ENCODE measurements around the gene USP7. TPM values are rescaled to one million over a fixed set of nuclear protein-coding genes. Genes with fewer than 3 reads are reported as not detected.

The USP7 gene
- polyA plus RNA-seq, 3 donors, result 2.4 to 31.7 (median 4.1) TPM

DNA sequence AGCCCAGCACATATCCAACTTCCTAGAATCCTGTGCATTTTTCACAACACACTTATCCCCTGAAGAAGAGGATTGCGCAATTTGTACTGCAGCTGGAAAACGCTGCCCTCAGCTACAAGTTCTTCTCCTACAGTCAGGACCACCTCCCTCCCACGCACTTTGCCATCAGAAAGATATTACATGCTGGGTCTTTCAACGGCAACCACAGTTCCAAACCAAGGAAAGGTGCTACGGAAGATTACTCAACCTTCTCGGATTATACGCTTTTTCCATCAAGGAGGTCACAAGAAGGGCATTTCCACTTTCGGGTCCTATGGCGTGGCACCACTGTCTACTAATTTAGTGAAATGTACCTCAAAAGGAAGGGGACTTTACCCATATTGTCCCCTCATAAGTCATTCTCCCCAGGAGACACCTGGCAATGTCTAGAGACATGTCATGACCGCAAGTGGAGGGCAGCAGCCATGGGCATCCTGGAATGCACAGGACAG lies 35.2 kb downstream of the USP7 start:
- no peak overlapping the region for H3K4me2 ChIP-seq (replicated peaks; ENCODE audit: extremely low read depth, low read length, poor library complexity, severe bottlenecking)
- H3K27me3 Mint-ChIP-seq (ENCODE audit: low read depth in 3 of 3), result peaks cover 0 to 3% (median 0%) of the 10 kb centered on the region in 3 donors
- no peaks in the 10 kb centered on the region for H3K9me3 ChIP-seq (replicated peaks in 1 of 2; ENCODE audit: control insufficient read depth in 1 of 2, insufficient read depth in 1 of 2, low read length in 2 of 2)
- H3K4me1 Mint-ChIP-seq, result peaks cover 12% of the 10 kb centered on the region
- no peak overlapping the region for H3K9ac ChIP-seq (ENCODE audit: insufficient read depth, low read length, poor library complexity, severe bottlenecking)
- TF ChIP-seq, protein P1, sequence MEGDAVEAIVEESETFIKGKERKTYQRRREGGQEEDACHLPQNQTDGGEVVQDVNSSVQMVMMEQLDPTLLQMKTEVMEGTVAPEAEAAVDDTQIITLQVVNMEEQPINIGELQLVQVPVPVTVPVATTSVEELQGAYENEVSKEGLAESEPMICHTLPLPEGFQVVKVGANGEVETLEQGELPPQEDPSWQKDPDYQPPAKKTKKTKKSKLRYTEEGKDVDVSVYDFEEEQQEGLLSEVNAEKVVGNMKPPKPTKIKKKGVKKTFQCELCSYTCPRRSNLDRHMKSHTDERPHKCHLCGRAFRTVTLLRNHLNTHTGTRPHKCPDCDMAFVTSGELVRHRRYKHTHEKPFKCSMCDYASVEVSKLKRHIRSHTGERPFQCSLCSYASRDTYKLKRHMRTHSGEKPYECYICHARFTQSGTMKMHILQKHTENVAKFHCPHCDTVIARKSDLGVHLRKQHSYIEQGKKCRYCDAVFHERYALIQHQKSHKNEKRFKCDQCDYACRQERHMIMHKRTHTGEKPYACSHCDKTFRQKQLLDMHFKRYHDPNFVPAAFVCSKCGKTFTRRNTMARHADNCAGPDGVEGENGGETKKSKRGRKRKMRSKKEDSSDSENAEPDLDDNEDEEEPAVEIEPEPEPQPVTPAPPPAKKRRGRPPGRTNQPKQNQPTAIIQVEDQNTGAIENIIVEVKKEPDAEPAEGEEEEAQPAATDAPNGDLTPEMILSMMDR (IDR thresholded peaks at IDR 0.05), result no peak
- H3K4me3 ChIP-seq (replicated peaks in 1 of 3; ENCODE audit: low read depth in 2 of 3, low read length in 3 of 3), result no peak overlapping the region
- no peak overlapping the region for H2AFZ ChIP-seq (ENCODE audit: insufficient read depth, low read depth, low read length, poor library complexity, severe bottlenecking)
- no peak overlapping the region for H3K4me3 Mint-ChIP-seq
- H3K27me3 ChIP-seq (ENCODE audit: control insufficient read depth in 2 of 2, insufficient read depth in 2 of 2, low read length in 2 of 2), result no peaks in the 10 kb centered on the region
- no peaks in the 10 kb centered on the region for H3K9me3 Mint-ChIP-seq
- 78% methylated on average over 8 of the region's 10 CpGs for WGBS (ENCODE audit: insufficient coverage)
- peaks cover 100% of the 10 kb centered on the region for H3K79me2 ChIP-seq (ENCODE audit: insufficient read depth, low read length)
- H4K20me1 ChIP-seq (ENCODE audit: insufficient read depth, low read length), result peaks cover 100% of the 10 kb centered on the region
- H3K27ac Mint-ChIP-seq, result peak overlapping the region in 2 of 7 donors; percentile 12 to 44
- H3K27ac ChIP-seq (ENCODE audit: low read depth in 1 of 2, low read length in 2 of 2), result no peak overlapping the region
- intact Hi-C loops (cut with micrococcal nuclease), result no loop called here
- H3K4me1 ChIP-seq (ENCODE audit: control insufficient read depth in 1 of 2, insufficient read depth in 2 of 2, low read length in 2 of 2), result no peaks in the 10 kb centered on the region
- H3K36me3 ChIP-seq (replicated peaks in 1 of 2; ENCODE audit: control insufficient read depth in 1 of 2, insufficient read depth in 2 of 2, low read length in 2 of 2), result peaks cover 30 to 65% of the 10 kb centered on the region in 2 donors
- peaks cover 43 to 59% of the 10 kb centered on the region in 2 donors for H3K36me3 Mint-ChIP-seq
- no peak for DNase-seq

DNA sequence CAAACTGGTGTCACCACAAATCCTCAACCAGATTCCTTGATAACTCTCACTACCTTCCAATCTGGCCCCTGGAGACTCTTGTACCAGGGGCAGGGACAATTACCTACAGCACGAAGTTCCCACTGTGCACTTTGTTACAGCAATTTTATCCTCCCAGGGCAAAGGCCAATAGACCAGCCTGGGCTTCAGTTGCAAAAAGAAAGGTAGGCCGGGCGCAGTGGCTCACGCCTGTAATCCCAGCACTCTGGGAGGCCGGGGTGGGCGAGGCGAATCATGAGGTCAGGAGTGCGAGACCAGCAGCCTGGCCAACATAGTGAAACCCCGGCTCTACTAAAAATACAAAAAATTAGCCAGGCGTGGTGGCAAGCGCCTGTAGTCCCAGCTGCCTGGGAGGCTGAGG lies 36.9 kb downstream of the USP7 start:
- Mint-ChIP-seq H3K4me1 (peaks cover 7% of the 10 kb centered on the region), H3K27me3 (ENCODE audit: low read depth in 3 of 3) (peaks cover 0 to 3% (median 0%) of the 10 kb centered on the region in 3 donors), H3K27ac (peak overlapping the region in 1 of 7 donors; percentile 52), H3K9me3 (no peaks in the 10 kb centered on the region), H3K4me3 (no peak overlapping the region), H3K36me3 (peaks cover 56 to 74% of the 10 kb centered on the region in 2 donors)
- TF ChIP-seq, protein P1 (IDR thresholded peaks at IDR 0.05), result no peak
- WGBS (ENCODE audit: insufficient coverage), result 96% methylated on average over 4 of the region's 11 CpGs
- Histone ChIP-seq H3K27ac (ENCODE audit: low read depth in 1 of 2, low read length in 2 of 2) (no peak overlapping the region), H3K79me2 (ENCODE audit: insufficient read depth, low read length) (peaks cover 97% of the 10 kb centered on the region), H3K36me3 (replicated peaks in 1 of 2; ENCODE audit: control insufficient read depth in 1 of 2, insufficient read depth in 2 of 2, low read length in 2 of 2) (peaks cover 47 to 82% of the 10 kb centered on the region in 2 donors), H3K4me2 (replicated peaks; ENCODE audit: extremely low read depth, low read length, poor library complexity, severe bottlenecking) (no peak overlapping the region), H3K4me3 (replicated peaks in 1 of 3; ENCODE audit: low read depth in 2 of 3, low read length in 3 of 3) (no peak overlapping the region), H2AFZ (ENCODE audit: insufficient read depth, low read depth, low read length, poor library complexity, severe bottlenecking) (no peak overlapping the region), H3K4me1 (ENCODE audit: control insufficient read depth in 1 of 2, insufficient read depth in 2 of 2, low read length in 2 of 2) (no peaks in the 10 kb centered on the region), H4K20me1 (ENCODE audit: insufficient read depth, low read length) (peaks cover 100% of the 10 kb centered on the region), H3K9ac (ENCODE audit: insufficient read depth, low read length, poor library complexity, severe bottlenecking) (no peak overlapping the region), H3K27me3 (ENCODE audit: control insufficient read depth in 2 of 2, insufficient read depth in 2 of 2, low read length in 2 of 2) (no peaks in the 10 kb centered on the region), H3K9me3 (replicated peaks in 1 of 2; ENCODE audit: control insufficient read depth in 1 of 2, insufficient read depth in 1 of 2, low read length in 2 of 2) (no peaks in the 10 kb centered on the region)
- no peak for DNase-seq
- intact Hi-C loops (cut with micrococcal nuclease), result no loop called here
